ENCODE data around the gene ROBO3.

Gene ROBO3

GRCh38 chr11:124865181-124865901 is at the start of gene ROBO3:
Gene ROBO3, plus strand, starts transcription at chr11:124865432. Its CDS starts 146 bp downstream, at chr11:124865578.
- no peaks in the 10 kb centered on the region for H4K20me1 ChIP-seq (ENCODE audit: insufficient read depth, low read length, poor library complexity, severe bottlenecking)
- no peak within 1 kb of the TSS for H3K4me3 ChIP-seq (ENCODE audit: low read length, poor library complexity, severe bottlenecking)
- TF ChIP-seq CTCF (conservative IDR thresholded peaks at IDR 0.05; ENCODE audit: low read length) (no peak), EZH2phosphoT487 (IDR thresholded peaks at IDR 0.05; ENCODE audit: borderline replicate concordance) (no peak)
- H3K9me3 ChIP-seq (ENCODE audit: insufficient read depth, low read depth, low read length) = no peaks in the 10 kb centered on the region
- no peaks in the 10 kb centered on the region for H3K79me2 ChIP-seq (ENCODE audit: insufficient read depth, low read length)
- no peaks in the 10 kb centered on the region for H3K27me3 ChIP-seq (ENCODE audit: insufficient read depth, low read length, poor library complexity, severe bottlenecking)
- H3K36me3 ChIP-seq (ENCODE audit: insufficient read depth, low read length) = no peaks in the 10 kb centered on the region
- no peaks in the 10 kb centered on the region for H3K9me2 ChIP-seq (replicated peaks; ENCODE audit: low read depth, low read length)
- H3K4me2 ChIP-seq (ENCODE audit: low read depth, low read length, poor library complexity, severe bottlenecking) = no peak within 1 kb of the TSS
- no peak within 1 kb of the TSS for H2AFZ ChIP-seq (ENCODE audit: low read length)
- no peaks in the 10 kb centered on the region for H3K4me1 ChIP-seq (ENCODE audit: insufficient read depth, low read length, poor library complexity, severe bottlenecking)
- no peak within 1 kb of the TSS for H3K9ac ChIP-seq (ENCODE audit: low read depth, low read length, poor library complexity, severe bottlenecking)
- no peaks in the 10 kb centered on the region for H3F3A ChIP-seq (ENCODE audit: low read depth)

GRCh38 chr11:124817036-124817435 is 48.2 kb upstream of the ROBO3 start:
- H3F3A ChIP-seq (ENCODE audit: low read depth) = no peaks in the 10 kb centered on the region
- peaks cover 13% of the 10 kb centered on the region for H3K27me3 ChIP-seq (ENCODE audit: insufficient read depth, low read length, poor library complexity, severe bottlenecking)
- H4K20me1 ChIP-seq (ENCODE audit: insufficient read depth, low read length, poor library complexity, severe bottlenecking) = no peaks in the 10 kb centered on the region
- no peak overlapping the region for H3K9ac ChIP-seq (ENCODE audit: low read depth, low read length, poor library complexity, severe bottlenecking)
- no peaks in the 10 kb centered on the region for H3K9me3 ChIP-seq (ENCODE audit: insufficient read depth, low read depth, low read length)
- H3K36me3 ChIP-seq (ENCODE audit: insufficient read depth, low read length) = no peaks in the 10 kb centered on the region
- no peak overlapping the region for H3K4me2 ChIP-seq (ENCODE audit: low read depth, low read length, poor library complexity, severe bottlenecking)
- TF ChIP-seq CTCF (conservative IDR thresholded peaks at IDR 0.05; ENCODE audit: low read length) (no peak), EZH2phosphoT487 (IDR thresholded peaks at IDR 0.05; ENCODE audit: borderline replicate concordance) (no peak)
- no peaks in the 10 kb centered on the region for H3K79me2 ChIP-seq (ENCODE audit: insufficient read depth, low read length)
- H3K9me2 ChIP-seq (replicated peaks; ENCODE audit: low read depth, low read length) = no peaks in the 10 kb centered on the region
- H3K4me1 ChIP-seq (ENCODE audit: insufficient read depth, low read length, poor library complexity, severe bottlenecking) = no peaks in the 10 kb centered on the region
- H3K4me3 ChIP-seq (ENCODE audit: low read length, poor library complexity, severe bottlenecking) = no peak overlapping the region
- no peak overlapping the region for H2AFZ ChIP-seq (ENCODE audit: low read length)

GRCh38 chr11:124821995-124822730 is 43.1 kb upstream of the ROBO3 start:
- Histone ChIP-seq H3K9ac (ENCODE audit: low read depth, low read length, poor library complexity, severe bottlenecking) (no peak overlapping the region), H3K9me3 (ENCODE audit: insufficient read depth, low read depth, low read length) (no peaks in the 10 kb centered on the region), H3K4me2 (ENCODE audit: low read depth, low read length, poor library complexity, severe bottlenecking) (no peak overlapping the region), H3K79me2 (ENCODE audit: insufficient read depth, low read length) (no peaks in the 10 kb centered on the region), H3K9me2 (replicated peaks; ENCODE audit: low read depth, low read length) (no peaks in the 10 kb centered on the region), H4K20me1 (ENCODE audit: insufficient read depth, low read length, poor library complexity, severe bottlenecking) (no peaks in the 10 kb centered on the region), H3F3A (ENCODE audit: low read depth) (no peaks in the 10 kb centered on the region), H3K27me3 (ENCODE audit: insufficient read depth, low read length, poor library complexity, severe bottlenecking) (peaks cover 14% of the 10 kb centered on the region), H3K4me1 (ENCODE audit: insufficient read depth, low read length, poor library complexity, severe bottlenecking) (no peaks in the 10 kb centered on the region), H3K4me3 (ENCODE audit: low read length, poor library complexity, severe bottlenecking) (no peak overlapping the region), H3K36me3 (ENCODE audit: insufficient read depth, low read length) (no peaks in the 10 kb centered on the region), H2AFZ (ENCODE audit: low read length) (no peak overlapping the region)
- TF ChIP-seq CTCF (conservative IDR thresholded peaks at IDR 0.05; ENCODE audit: low read length) (no peak), EZH2phosphoT487 (IDR thresholded peaks at IDR 0.05; ENCODE audit: borderline replicate concordance) (no peak)
